Thyroid gland (tissue), 4 donors: ENCODE data around the gene ABCC3.

ENCODE experiments used
- POLR2A ChIP-seq, 2 donors: fragments of 450-650 bp; IDR thresholded peaks; one replicate each; pipeline ENCODE4 v1.6.1; 2017; ENCODE audit warnings: antibody characterized with exemption in 2 of 2, mild to moderate bottlenecking in 2 of 2, moderate library complexity in 1 of 2
- TF ChIP-seq, protein P1 (sequence below), 6 experiments: fragments of 200-600 bp in 3 of 6; fragments of 450-650 bp in 3 of 6; sonication (generic) in 3 of 6; IDR thresholded peaks; one replicate each; pipeline ENCODE4 v1.5.1; 2016 to 2019; ENCODE audit warnings: antibody characterized with exemption in 6 of 6, mild to moderate bottlenecking in 2 of 6, inconsistent platforms in 1 of 6, moderate library complexity in 1 of 6

DNA sequence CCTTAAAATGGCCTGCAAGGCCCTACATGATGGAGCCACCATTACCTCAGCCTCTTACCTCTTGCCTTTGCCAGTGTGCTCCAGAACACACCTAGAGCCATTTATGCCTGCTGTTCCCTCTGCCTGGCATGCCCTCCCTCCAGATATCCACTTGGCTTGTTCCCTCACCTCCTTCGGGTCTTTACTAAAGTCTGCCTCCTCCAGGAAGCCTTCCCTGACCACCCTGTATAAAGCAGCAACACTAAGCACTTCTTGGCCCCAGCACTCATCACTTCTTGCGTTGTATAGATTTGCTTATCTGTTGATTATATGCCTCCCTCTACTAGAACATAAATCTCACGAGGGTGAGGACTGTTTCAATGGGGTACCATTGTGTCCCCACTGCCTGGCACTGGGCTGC lies 47.8 kb downstream of the ABCC3 start:
- TF ChIP-seq, protein P1, sequence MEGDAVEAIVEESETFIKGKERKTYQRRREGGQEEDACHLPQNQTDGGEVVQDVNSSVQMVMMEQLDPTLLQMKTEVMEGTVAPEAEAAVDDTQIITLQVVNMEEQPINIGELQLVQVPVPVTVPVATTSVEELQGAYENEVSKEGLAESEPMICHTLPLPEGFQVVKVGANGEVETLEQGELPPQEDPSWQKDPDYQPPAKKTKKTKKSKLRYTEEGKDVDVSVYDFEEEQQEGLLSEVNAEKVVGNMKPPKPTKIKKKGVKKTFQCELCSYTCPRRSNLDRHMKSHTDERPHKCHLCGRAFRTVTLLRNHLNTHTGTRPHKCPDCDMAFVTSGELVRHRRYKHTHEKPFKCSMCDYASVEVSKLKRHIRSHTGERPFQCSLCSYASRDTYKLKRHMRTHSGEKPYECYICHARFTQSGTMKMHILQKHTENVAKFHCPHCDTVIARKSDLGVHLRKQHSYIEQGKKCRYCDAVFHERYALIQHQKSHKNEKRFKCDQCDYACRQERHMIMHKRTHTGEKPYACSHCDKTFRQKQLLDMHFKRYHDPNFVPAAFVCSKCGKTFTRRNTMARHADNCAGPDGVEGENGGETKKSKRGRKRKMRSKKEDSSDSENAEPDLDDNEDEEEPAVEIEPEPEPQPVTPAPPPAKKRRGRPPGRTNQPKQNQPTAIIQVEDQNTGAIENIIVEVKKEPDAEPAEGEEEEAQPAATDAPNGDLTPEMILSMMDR (IDR thresholded peaks at IDR 0.05): no peak
- no peak for TF ChIP-seq POLR2A (IDR thresholded peaks at IDR 0.05)
